Panc1 (cell line): ENCODE results near the gene DTYMK.

Experiments
- CTCF ChIP-seq: fragments of 450-650 bp; IDR thresholded peaks from 2 replicates; pipeline ENCODE4 v1.5.1; 2017; ENCODE audit warnings: mild to moderate bottlenecking
- POLR2AphosphoS5 ChIP-seq: IDR thresholded peaks from 2 replicates; pipeline ENCODE4 v1.6.1; 2012; ENCODE audit warnings: mild to moderate bottlenecking, low read depth, low read length, moderate library complexity
- REST ChIP-seq, 2 experiments: IDR thresholded peaks; 2 replicates each; pipeline ENCODE4 v1.6.1; 2011 to 2012; ENCODE audit warnings: low read depth in 2 of 2, control low read depth in 1 of 2, low read length in 1 of 2, mild to moderate bottlenecking in 1 of 2, moderate library complexity in 1 of 2; ENCODE audit not compliant: insufficient read depth in 1 of 2

- TF ChIP-seq POLR2AphosphoS5 = no peak
- TF ChIP-seq CTCF = no peak
- no peak for TF ChIP-seq REST (IDR thresholded peaks at IDR 0.05; ENCODE audit: insufficient read depth in 1 of 2, low read depth in 2 of 2, low read length in 1 of 2)
These were observed 50.2 kb downstream of the DTYMK start for GRCh38 chr2:241636182-241637017.
